ENCODE measurements around the gene PTPRT. TPM values are rescaled to one million over a fixed set of nuclear protein-coding genes. Genes with fewer than 3 reads are reported as not detected.

PTPRT gene
- total RNA-seq, 1 donor from 2014 or later: not detected

GRCh38 chr20:42276718-42277602, 912.7 kb downstream of the PTPRT start:
- Mint-ChIP-seq H3K4me1 (ENCODE audit: unreplicated experiment) (no peaks in the 10 kb centered on the region), H3K9me3 (ENCODE audit: unreplicated experiment) (peaks cover 40% of the 10 kb centered on the region), H3K27ac (ENCODE audit: unreplicated experiment) (no peak overlapping the region), H3K4me3 (ENCODE audit: unreplicated experiment) (no peak overlapping the region), H3K36me3 (ENCODE audit: unreplicated experiment) (no peaks in the 10 kb centered on the region), H3K27me3 (ENCODE audit: unreplicated experiment) (no peaks in the 10 kb centered on the region)
- TF ChIP-seq, protein P1, sequence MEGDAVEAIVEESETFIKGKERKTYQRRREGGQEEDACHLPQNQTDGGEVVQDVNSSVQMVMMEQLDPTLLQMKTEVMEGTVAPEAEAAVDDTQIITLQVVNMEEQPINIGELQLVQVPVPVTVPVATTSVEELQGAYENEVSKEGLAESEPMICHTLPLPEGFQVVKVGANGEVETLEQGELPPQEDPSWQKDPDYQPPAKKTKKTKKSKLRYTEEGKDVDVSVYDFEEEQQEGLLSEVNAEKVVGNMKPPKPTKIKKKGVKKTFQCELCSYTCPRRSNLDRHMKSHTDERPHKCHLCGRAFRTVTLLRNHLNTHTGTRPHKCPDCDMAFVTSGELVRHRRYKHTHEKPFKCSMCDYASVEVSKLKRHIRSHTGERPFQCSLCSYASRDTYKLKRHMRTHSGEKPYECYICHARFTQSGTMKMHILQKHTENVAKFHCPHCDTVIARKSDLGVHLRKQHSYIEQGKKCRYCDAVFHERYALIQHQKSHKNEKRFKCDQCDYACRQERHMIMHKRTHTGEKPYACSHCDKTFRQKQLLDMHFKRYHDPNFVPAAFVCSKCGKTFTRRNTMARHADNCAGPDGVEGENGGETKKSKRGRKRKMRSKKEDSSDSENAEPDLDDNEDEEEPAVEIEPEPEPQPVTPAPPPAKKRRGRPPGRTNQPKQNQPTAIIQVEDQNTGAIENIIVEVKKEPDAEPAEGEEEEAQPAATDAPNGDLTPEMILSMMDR (IDR thresholded peaks at IDR 0.05): no peak
- no peak for DNase-seq (ENCODE audit: extremely low spot score, unreplicated experiment)

- Mint-ChIP-seq H3K27me3 (ENCODE audit: unreplicated experiment) (no peaks in the 10 kb centered on the region), H3K27ac (ENCODE audit: unreplicated experiment) (no peak overlapping the region), H3K36me3 (ENCODE audit: unreplicated experiment) (no peaks in the 10 kb centered on the region), H3K4me3 (ENCODE audit: unreplicated experiment) (no peak overlapping the region), H3K4me1 (ENCODE audit: unreplicated experiment) (no peaks in the 10 kb centered on the region), H3K9me3 (ENCODE audit: unreplicated experiment) (peaks cover 40% of the 10 kb centered on the region)
- TF ChIP-seq, protein P1 (IDR thresholded peaks at IDR 0.05): no peak
- no peak for DNase-seq (ENCODE audit: extremely low spot score, unreplicated experiment)
Measured at GRCh38 chr20:42274986-42275385, 914.7 kb downstream of the PTPRT start.

GRCh38 chr20:42272516-42272915, 917.2 kb downstream of the PTPRT start:
- TF ChIP-seq, protein P1 (IDR thresholded peaks at IDR 0.05): no peak
- H3K27ac Mint-ChIP-seq (ENCODE audit: unreplicated experiment): no peak overlapping the region

DNA sequence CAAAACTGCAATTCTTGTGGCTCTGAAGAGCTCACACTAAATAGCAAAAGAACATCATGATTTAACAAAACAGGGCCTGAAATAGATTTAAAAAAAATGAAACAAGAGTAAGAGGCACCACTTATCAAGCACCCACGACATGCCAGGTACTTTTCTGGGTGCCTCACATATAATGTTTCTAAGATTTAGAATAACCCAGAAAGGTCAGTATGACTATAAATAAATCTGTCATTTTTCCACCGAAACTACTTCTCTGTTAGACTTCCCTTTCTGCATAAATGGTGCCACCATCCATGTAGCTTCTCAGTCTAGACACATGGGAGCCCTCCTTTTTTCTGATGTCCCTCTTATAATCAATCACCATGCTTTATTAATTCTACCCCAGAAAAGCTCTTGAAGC, 919.2 kb downstream of the PTPRT start:
- DNase-seq (ENCODE audit: extremely low spot score, unreplicated experiment): no peak
- TF ChIP-seq, protein P1 (IDR thresholded peaks at IDR 0.05): no peak
- Mint-ChIP-seq H3K27me3 (ENCODE audit: unreplicated experiment) (no peaks in the 10 kb centered on the region), H3K27ac (ENCODE audit: unreplicated experiment) (no peak overlapping the region), H3K9me3 (ENCODE audit: unreplicated experiment) (peaks cover 34% of the 10 kb centered on the region), H3K36me3 (ENCODE audit: unreplicated experiment) (no peaks in the 10 kb centered on the region), H3K4me3 (ENCODE audit: unreplicated experiment) (no peak overlapping the region), H3K4me1 (ENCODE audit: unreplicated experiment) (no peaks in the 10 kb centered on the region)

More at GRCh38 chr20:42272516-42272915, 917.2 kb downstream of the PTPRT start:
- DNase-seq (ENCODE audit: extremely low spot score, unreplicated experiment): no peak
- no peaks in the 10 kb centered on the region for H3K4me1 Mint-ChIP-seq (ENCODE audit: unreplicated experiment)
- peaks cover 39% of the 10 kb centered on the region for H3K9me3 Mint-ChIP-seq (ENCODE audit: unreplicated experiment)
- H3K27me3 Mint-ChIP-seq (ENCODE audit: unreplicated experiment): no peaks in the 10 kb centered on the region
- no peaks in the 10 kb centered on the region for H3K36me3 Mint-ChIP-seq (ENCODE audit: unreplicated experiment)
- no peak overlapping the region for H3K4me3 Mint-ChIP-seq (ENCODE audit: unreplicated experiment)

DNA sequence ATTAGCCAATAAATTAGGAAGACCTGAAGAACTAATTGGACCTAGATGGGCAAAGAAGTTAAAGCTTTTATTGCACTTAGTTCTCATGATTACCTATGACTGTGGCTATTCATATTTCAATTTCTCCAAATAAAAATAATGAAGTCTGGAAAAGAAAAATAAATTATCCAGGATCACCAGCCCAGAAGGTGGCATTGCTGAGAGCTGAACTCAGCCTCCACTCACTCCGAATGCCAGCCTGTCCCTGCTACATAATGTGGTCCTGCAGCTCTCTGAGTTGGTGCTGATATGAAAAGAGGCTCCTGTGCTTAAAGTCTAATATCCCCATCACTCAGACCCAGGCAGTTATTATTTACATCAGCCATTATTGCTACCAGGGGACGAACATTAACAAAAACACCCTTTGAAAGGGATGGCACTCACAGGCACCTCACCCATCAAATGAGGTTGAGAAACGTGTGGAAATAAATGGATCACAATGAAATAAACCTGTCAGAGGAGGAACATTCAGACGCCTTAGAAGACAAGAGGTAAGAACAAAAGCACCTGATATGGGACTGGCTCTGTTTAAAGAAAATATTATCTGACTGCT, 921.8 kb downstream of the PTPRT start:
- Mint-ChIP-seq H3K4me3 (ENCODE audit: unreplicated experiment) (no peak overlapping the region), H3K27me3 (ENCODE audit: unreplicated experiment) (no peaks in the 10 kb centered on the region), H3K27ac (ENCODE audit: unreplicated experiment) (no peak overlapping the region), H3K4me1 (ENCODE audit: unreplicated experiment) (no peaks in the 10 kb centered on the region), H3K9me3 (ENCODE audit: unreplicated experiment) (peaks cover 33% of the 10 kb centered on the region), H3K36me3 (ENCODE audit: unreplicated experiment) (no peaks in the 10 kb centered on the region)
- TF ChIP-seq, protein P1 (IDR thresholded peaks at IDR 0.05): no peak
- no peak for DNase-seq (ENCODE audit: extremely low spot score, unreplicated experiment)
